Measurements from ENCODE around the gene HOXD10. TPM values are rescaled to one million over a fixed set of nuclear protein-coding genes. Genes with fewer than 3 reads are reported as not detected.

HOXD10 gene
- total and polyA plus RNA-seq, 9 of the 15 experiments (the other 6 are each of a cell fraction or from before 2014, with no cell fraction given): not detected

DNA sequence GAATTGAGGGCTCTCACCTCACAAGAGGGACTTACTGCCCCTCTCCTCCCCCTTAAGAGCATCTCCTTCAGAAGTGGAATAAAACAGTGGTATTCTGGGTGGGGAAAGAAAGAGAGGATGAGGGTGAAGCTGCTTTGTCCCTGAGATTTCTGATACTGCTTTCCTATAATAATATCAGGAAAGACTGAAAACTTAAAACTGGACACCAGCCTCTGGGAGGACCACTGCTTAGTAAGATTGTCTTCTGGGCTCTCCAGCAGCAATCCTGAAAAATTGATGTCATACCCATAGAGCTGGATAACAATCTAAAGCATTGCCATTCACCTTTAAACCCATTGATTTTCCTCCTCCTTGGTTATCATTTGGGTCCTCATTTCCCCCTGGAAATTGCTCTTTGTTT, 30.1 kb downstream of the HOXD10 start (continued):
- TF ChIP-seq ZNF609 (CRISPR knock-in tag; IDR thresholded peaks at IDR 0.05; ENCODE audit: borderline replicate concordance): no peak
- no peak for TF ChIP-seq DIDO1 (tag; IDR thresholded peaks at IDR 0.05; ENCODE audit: low read depth)
- no peak for TF ChIP-seq GATAD2A (IDR thresholded peaks at IDR 0.05)
- TF ChIP-seq RNF2 (IDR thresholded peaks at IDR 0.05): no peak
- TF ChIP-seq SREBF1 (IDR thresholded peaks at IDR 0.05; ENCODE audit: borderline replicate concordance, low read depth, low read length): no peak

DNA sequence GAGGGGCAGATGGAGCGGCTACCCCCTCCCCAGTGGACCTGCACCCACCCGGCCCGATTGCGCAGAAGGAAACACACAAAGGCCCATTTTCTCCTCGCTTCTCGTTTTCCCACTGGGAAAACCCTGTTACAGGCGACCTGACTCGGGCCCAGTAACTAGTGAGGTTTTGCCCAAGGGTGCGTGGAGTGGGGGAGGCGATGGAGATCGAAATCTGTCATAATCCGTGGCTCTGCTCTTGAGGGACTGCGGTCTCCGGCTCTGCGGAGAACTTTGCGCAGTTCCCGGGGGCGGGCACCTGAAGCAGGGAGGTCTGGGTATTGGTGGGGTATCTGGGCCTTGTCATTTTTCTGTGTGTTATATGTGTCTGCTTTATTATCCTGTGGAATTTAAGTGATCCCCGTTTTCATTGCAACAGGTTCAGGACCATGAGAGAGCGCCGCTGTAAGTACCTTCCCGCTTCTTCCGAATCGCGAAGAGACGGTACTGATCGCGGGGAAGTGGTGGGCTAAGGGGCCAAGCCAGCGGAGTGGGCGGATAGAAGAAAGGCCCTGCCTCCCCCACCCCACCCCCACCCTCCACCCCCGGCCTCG, 30.7 kb downstream of the HOXD10 start:
- FAIRE-seq (no peak), ATAC-seq (no peak), DNase-seq (ENCODE audit: extremely low read depth in 1 of 4, low spot score in 3 of 4) (no peak)
- H3K4me2 ChIP-seq (ENCODE audit: insufficient read depth, low read length): no peak overlapping the region
- H3K27ac ChIP-seq (ENCODE audit: extremely low read depth, low read depth, low read length): no peak overlapping the region
- in situ Hi-C loops (cut with MboI): loop anchor here (25.0 kb wide), 2 partner anchors 665 to 1615 kb away; no protein-coding TSS in a partner anchor
- no peak overlapping the region for H3K9ac ChIP-seq (ENCODE audit: insufficient read depth in 1 of 2, low read depth in 2 of 2, low read length in 2 of 2)
- BruUV-seq (replicated peaks): no TSS peak
- H3K27me3 ChIP-seq (ENCODE audit: control insufficient read depth in 2 of 2, insufficient read depth in 2 of 2, low read length in 2 of 2): peaks cover 58 to 61% of the 10 kb centered on the region in 2 experiments
- POLR2A ChIA-PET: no interaction called here
- H2AFZ ChIP-seq (ENCODE audit: low read depth, low read length): no peak overlapping the region
- H3K36me3 ChIP-seq (ENCODE audit: control insufficient read depth, insufficient read depth, low read length): no peaks in the 10 kb centered on the region
- intact Hi-C loops (cut with micrococcal nuclease): loop anchor here (10.0 kb wide), 2 partner anchors 227 to 1607 kb away; no protein-coding TSS in a partner anchor
- peaks cover 0 to 7% of the 10 kb centered on the region in 2 experiments; a peak in 1 of 5 replicates for H3K4me1 ChIP-seq (replicated peaks in 1 of 2; ENCODE audit: control insufficient read depth in 2 of 2, insufficient read depth in 2 of 2, low read length in 2 of 2)
- H3K9me1 ChIP-seq (ENCODE audit: control insufficient read depth, insufficient read depth, low read length): no peaks in the 10 kb centered on the region
- no peaks in the 10 kb centered on the region for H3K9me3 ChIP-seq (replicated peaks; ENCODE audit: control insufficient read depth, insufficient read depth, low read depth, low read length)
- no peaks in the 10 kb centered on the region; the same call in 1 of the 2 replicates for H4K20me1 ChIP-seq (replicated peaks; ENCODE audit: control insufficient read depth, insufficient read depth, low read length)
- CTCF ChIA-PET (ENCODE audit: low intra/inter-chr PET ratio): no interaction called here
- no peak overlapping the region for H3K4me3 ChIP-seq
- 22% methylated on average over 25 of the region's 32 CpGs for WGBS (ENCODE audit: insufficient coverage, low coverage, missing lambda C conversion rate)
- no peaks in the 10 kb centered on the region for H3K79me2 ChIP-seq (ENCODE audit: control insufficient read depth, insufficient read depth, low read length)
- TF ChIP-seq ZNF609 (CRISPR knock-in tag; IDR thresholded peaks at IDR 0.05; ENCODE audit: borderline replicate concordance) (no peak), LEF1 (IDR thresholded peaks at IDR 0.05) (no peak), ZFP30 (CRISPR knock-in tag; IDR thresholded peaks at IDR 0.05; ENCODE audit: borderline replicate concordance) (no peak), ETV5 (CRISPR knock-in tag; IDR thresholded peaks at IDR 0.05; ENCODE audit: low read depth) (no peak), ZNF274 (IDR thresholded peaks at IDR 0.05; ENCODE audit: borderline replicate concordance, low read depth, low read length) (no peak), BCL6 (CRISPR knock-in tag; IDR thresholded peaks at IDR 0.05) (no peak)
